AG10803 (cell line): ENCODE results near the gene ELL.

ENCODE experiments used
- DNase-seq: peaks from one replicate; pipeline ENCODE4 v3.0.0; 2010; ENCODE audit warnings: low read depth
- H3K4me3 ChIP-seq: 2 replicates; pipeline ENCODE4 v1.5.1; 2011; ENCODE audit warnings: mild to moderate bottlenecking, low read length, control low read depth
- TF ChIP-seq, protein P1 (sequence below): conservative IDR thresholded peaks from 2 replicates; pipeline ENCODE4 v1.5.1; 2011; ENCODE audit warnings: mild to moderate bottlenecking, low read length, control low read depth, inconsistent platforms

Gene ELL

DNA sequence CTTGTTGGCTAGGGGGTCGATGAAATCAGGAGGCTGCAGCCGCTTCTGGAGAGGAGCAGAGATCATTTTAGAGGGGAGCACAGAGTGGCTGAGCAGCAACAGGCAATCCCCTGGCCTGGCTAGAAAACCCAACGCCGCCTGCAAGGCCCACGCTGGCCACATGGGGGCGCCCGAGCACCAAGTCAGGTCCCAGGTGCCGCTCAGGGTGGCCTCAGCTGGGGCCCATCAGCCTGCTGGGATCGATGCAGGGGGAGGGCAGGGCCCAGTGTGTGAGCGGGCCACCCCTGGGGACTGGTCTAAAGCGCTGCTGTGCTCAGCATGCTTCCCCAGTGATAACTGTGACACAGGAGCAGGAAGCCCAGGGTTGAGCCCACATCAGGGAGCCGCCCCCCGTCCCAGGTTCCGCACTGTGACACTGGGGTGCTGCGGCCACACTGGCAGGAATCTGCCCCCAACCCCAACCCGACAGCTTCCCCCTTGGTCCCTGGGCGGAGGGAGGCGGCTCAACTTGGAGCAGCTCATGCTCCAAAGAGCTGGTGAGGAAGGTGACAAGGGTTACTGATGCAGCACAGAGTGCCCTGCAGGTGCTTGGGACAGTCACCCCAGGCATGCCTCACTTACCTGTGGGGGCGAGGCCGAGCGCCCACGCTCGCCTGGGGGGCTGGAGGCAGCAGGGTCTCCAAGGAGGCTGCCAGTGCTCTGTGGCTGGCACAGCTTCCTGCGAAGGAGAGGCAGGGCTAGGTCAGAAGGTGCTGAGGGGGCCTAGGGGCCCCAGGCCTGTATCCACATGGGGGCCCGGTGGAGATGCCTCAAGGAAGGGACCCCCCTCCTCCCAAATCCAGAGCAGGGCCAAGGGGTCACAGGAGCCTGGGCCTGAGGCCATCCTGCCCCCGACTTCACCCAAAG is 70.7 kb downstream of the ELL start:
- no peak overlapping the region for H3K4me3 ChIP-seq
- peak; percentile 69 for DNase-seq
- TF ChIP-seq, protein P1, sequence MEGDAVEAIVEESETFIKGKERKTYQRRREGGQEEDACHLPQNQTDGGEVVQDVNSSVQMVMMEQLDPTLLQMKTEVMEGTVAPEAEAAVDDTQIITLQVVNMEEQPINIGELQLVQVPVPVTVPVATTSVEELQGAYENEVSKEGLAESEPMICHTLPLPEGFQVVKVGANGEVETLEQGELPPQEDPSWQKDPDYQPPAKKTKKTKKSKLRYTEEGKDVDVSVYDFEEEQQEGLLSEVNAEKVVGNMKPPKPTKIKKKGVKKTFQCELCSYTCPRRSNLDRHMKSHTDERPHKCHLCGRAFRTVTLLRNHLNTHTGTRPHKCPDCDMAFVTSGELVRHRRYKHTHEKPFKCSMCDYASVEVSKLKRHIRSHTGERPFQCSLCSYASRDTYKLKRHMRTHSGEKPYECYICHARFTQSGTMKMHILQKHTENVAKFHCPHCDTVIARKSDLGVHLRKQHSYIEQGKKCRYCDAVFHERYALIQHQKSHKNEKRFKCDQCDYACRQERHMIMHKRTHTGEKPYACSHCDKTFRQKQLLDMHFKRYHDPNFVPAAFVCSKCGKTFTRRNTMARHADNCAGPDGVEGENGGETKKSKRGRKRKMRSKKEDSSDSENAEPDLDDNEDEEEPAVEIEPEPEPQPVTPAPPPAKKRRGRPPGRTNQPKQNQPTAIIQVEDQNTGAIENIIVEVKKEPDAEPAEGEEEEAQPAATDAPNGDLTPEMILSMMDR: peak; percentile 87

DNA sequence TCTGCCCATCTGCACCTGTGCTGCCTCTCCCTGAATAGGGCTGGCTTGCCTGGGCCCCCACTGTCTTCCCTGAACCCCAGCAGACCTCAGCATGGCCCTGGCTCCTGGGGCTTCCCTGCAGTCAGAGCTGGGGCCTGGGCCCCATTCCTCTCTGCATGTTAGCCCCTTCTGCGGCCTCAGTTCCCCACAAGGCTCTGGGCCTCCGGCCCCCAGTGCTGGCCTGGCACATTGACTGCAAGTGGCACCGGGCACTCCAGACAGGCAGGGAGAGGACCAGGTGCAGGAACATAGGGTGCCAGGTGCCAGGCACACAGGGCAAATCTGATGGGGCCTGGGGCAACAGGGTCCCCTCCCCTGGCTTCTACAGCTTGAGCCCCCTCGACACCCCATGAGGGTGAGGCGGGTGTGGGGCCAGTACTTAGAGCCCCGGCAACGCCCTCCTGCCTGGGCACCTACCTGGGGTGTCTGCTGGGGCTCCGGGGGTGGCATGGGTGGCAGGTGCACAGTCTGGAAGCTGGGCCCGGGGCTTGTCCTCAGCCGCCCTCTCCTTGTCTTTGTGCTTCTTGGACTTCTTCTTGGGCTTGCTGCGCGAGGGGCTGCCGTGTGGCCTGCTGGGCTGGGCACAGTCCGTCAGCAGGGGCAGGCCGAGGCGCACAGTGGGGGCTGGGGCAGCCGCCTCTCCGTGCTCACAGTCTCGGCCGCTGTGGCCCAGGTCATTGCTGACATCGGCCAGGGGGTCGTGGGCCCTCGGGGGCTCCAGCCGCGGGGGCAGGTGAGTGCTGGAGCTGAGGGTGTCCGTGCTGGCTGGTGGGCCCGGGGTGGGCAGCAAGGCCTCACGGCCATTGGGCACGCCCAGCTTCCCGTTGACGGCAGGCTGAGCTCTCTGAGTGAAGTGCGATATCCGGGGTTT is 71.6 kb downstream of the ELL start:
- no peak overlapping the region for H3K4me3 ChIP-seq
- DNase-seq: no peak
- TF ChIP-seq, protein P1: no peak

DNA sequence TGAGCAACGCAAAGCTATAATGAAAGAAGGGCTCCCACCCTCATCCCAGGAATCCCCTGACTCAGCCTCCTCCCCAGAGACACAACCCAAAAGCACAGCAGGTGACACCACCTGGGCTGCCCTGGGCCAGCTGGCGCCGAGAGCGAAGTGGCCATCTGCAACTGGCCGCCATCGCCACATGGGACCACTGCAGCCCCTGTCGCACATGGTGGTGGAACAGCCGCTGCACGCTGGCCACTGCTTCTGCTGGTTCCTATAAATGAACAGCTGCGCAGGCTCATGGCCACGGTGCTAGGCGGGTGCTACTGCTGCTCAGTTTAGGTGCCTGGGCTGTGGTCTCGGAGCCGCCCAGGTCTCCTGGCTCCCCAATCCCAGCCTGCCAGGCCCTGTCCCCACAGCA is 72.3 kb downstream of the ELL start:
- H3K4me3 ChIP-seq: no peak overlapping the region
- TF ChIP-seq, protein P1: no peak
- no peak for DNase-seq

DNA sequence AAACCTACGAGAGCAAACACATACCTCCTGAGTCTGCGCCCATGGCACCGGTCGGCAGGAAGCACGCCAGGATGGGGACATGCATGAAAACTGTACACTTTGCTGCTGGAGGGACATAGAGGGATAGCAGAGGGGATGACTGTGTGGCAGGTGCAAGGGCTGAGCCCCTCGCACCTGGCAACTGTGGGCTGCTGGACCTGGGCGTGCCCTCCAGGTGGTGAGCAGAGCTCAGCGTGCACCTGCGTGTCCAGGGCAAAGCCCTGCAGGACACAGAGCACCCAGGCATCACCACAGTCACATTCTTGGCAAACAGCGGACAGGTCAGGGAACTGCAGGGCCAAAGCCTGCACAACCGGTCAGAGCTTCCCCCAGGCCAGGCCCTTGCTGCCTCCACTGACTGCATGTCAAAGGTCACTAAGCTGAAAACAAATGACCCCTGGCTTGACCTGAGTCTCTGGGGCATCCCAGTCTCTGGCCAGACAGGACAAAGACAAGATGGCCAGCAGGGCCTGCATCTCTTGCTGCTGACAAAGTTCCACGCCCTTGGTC is 75.0 kb downstream of the ELL start:
- DNase-seq: no peak
- TF ChIP-seq, protein P1: no peak
- no peak overlapping the region for H3K4me3 ChIP-seq

DNA sequence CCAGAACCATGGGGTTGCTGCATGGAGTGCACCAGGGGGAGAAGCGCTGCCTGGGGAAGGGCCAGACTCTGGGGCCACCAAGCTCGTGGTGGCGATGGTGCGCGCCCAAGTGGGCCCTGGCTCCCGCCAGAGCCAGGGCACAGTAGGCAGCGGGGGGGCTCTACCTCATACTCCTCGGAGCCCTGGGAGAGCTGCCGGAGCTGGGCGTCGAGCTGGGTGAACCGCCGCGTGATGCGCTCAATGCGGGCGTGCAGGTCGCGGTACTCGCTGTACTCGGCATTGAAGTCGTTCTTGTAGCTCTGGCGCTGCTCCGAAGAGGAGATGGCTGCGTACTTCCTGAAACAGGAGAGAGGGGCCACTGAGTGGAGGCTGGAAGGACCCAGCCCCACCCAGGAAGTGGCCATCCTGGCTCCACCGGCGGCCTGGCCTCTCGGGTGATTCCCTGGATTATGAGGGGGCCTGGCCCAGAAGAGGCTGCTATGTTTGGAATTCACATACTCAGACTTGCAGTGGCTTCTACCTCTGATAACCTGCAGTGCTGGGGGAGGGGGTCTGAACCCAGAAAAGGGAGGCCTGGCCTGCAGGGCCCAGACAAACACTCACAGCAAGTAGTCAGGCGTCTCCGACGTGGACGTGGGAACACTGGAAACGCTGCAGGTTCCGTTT is 75.6 kb downstream of the ELL start:
- no peak for DNase-seq
- no peak overlapping the region for H3K4me3 ChIP-seq
- TF ChIP-seq, protein P1: no peak

DNA sequence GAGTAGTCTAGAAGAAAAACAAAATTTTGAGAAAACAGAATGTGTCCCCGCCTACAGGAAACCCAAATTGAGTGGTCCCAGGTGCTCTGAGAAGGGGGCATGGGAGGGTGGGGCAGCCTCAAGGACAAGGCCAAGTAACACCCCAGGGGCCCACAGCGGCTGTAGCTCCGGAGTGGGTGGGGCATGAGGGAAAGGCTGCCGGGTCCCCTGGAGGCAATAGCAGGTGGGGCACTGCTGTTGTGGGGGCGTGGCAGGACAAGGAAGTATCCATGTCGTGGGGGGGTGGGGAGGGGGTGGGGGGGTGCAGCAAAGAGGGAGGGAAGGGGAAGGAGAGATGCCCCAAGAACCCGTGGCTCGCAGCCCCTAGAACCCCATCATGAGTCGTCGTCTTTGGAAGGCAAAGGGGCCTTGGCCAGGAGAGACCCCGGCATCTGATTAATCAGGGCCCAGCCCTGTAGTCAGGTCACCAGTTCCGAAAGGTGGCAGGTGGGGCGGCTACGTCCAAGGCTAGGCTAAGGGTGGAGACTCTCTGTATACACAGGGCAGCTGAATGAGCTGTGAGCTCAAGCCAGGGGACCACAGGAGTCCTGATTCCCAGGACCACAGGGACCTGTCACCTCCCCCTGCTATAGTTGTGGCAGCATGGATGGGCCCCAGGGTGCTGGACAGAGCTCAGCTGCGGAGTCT is 76.5 kb downstream of the ELL start:
- DNase-seq: no peak
- TF ChIP-seq, protein P1: no peak
- no peak overlapping the region for H3K4me3 ChIP-seq
